ENCODE measurements around the gene SRP68. TPM values are rescaled to one million over a fixed set of nuclear protein-coding genes. Genes with fewer than 3 reads are reported as not detected.

Gene SRP68
- total RNA-seq, 1 donor from 2014 or later: 74.3 TPM

DNA sequence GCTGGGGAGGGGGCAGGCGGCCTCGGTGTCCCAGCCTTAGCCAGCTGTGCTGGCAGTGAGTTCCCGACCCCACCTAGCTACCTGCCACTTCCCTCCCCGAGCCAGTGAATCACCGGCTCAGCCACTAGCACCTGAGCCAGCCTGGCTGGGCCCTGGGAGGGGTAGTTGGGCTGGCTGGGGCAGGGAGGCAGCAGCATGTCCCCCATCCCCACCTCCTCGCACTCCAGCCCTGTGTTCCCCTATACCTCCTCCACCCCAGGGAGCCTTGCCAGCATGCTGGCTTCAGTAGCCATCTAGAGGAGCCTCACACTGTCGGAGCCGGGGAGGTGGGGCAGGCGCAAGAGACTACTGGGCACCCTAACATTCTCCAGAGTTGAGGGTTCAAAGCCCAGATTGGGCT, 48.0 kb downstream of the SRP68 start:
- H3K27ac Mint-ChIP-seq (ENCODE audit: unreplicated experiment): no peak overlapping the region
- Histone ChIP-seq H3K4me3 (ENCODE audit: insufficient read depth, low read depth, low read length) (no peak overlapping the region), H2AFZ (ENCODE audit: low read depth, low read length) (no peak overlapping the region), H3K4me1 (ENCODE audit: insufficient read depth, low read length) (peaks cover 2% of the 10 kb centered on the region), H3K9ac (ENCODE audit: low read length) (no peak overlapping the region), H3K79me2 (ENCODE audit: insufficient read depth, low read length) (no peaks in the 10 kb centered on the region), H3K9me3 (ENCODE audit: insufficient read depth, low read depth, low read length) (no peaks in the 10 kb centered on the region), H3K36me3 (ENCODE audit: insufficient read depth, low read length) (no peaks in the 10 kb centered on the region), H3K27ac (ENCODE audit: low read depth, low read length) (no peak overlapping the region), H3K27me3 (ENCODE audit: insufficient read depth, low read length) (no peaks in the 10 kb centered on the region), H4K20me1 (ENCODE audit: insufficient read depth, low read length) (no peaks in the 10 kb centered on the region), H3K4me2 (ENCODE audit: low read length) (no peak overlapping the region)
- FAIRE-seq (no peak), DNase-seq (ENCODE audit: low read depth) (no peak)
- no peak overlapping the region for H3K4me3 Mint-ChIP-seq (ENCODE audit: unreplicated experiment)
- TF ChIP-seq EZH2 (IDR thresholded peaks at IDR 0.05; ENCODE audit: insufficient read depth, low read length): no peak
- TF ChIP-seq, protein P1, sequence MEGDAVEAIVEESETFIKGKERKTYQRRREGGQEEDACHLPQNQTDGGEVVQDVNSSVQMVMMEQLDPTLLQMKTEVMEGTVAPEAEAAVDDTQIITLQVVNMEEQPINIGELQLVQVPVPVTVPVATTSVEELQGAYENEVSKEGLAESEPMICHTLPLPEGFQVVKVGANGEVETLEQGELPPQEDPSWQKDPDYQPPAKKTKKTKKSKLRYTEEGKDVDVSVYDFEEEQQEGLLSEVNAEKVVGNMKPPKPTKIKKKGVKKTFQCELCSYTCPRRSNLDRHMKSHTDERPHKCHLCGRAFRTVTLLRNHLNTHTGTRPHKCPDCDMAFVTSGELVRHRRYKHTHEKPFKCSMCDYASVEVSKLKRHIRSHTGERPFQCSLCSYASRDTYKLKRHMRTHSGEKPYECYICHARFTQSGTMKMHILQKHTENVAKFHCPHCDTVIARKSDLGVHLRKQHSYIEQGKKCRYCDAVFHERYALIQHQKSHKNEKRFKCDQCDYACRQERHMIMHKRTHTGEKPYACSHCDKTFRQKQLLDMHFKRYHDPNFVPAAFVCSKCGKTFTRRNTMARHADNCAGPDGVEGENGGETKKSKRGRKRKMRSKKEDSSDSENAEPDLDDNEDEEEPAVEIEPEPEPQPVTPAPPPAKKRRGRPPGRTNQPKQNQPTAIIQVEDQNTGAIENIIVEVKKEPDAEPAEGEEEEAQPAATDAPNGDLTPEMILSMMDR (IDR thresholded peaks at IDR 0.05; ENCODE audit: insufficient read depth, low read depth, low read length): no peak
- no peaks in the 10 kb centered on the region for H3K36me3 Mint-ChIP-seq (ENCODE audit: low read depth, unreplicated experiment)
- H3K9me3 Mint-ChIP-seq (ENCODE audit: unreplicated experiment): no peaks in the 10 kb centered on the region
- no peaks in the 10 kb centered on the region for H3K4me1 Mint-ChIP-seq (ENCODE audit: low read depth, unreplicated experiment)
- peaks cover 23% of the 10 kb centered on the region for H3K27me3 Mint-ChIP-seq (ENCODE audit: low read depth, unreplicated experiment)

DNA sequence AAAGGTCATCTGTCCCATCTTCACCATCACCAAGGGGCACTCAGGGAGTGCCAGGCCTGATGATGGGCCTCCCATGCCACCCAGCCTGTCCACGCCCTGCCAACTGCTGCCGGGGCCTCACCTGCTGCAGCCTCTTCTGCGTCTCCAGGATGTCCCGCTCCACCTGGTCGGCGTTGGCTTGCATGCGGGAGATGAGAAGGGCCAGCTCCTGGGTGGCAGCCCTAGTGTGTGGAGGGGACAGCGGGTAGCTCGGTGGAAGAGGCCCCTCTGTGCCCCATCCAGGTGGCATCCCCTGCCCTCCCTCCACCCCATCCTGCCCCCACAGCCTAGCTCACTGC, 48.4 kb downstream of the SRP68 start:
- no peaks in the 10 kb centered on the region for H3K4me1 Mint-ChIP-seq (ENCODE audit: low read depth, unreplicated experiment)
- H3K4me3 Mint-ChIP-seq (ENCODE audit: unreplicated experiment): no peak overlapping the region
- no peaks in the 10 kb centered on the region for H3K36me3 Mint-ChIP-seq (ENCODE audit: low read depth, unreplicated experiment)
- Histone ChIP-seq H3K9ac (ENCODE audit: low read length) (no peak overlapping the region), H3K4me2 (ENCODE audit: low read length) (no peak overlapping the region), H3K27ac (ENCODE audit: low read depth, low read length) (no peak overlapping the region), H3K4me1 (ENCODE audit: insufficient read depth, low read length) (no peaks in the 10 kb centered on the region), H3K27me3 (ENCODE audit: insufficient read depth, low read length) (no peaks in the 10 kb centered on the region), H3K9me3 (ENCODE audit: insufficient read depth, low read depth, low read length) (no peaks in the 10 kb centered on the region), H3K79me2 (ENCODE audit: insufficient read depth, low read length) (no peaks in the 10 kb centered on the region), H3K36me3 (ENCODE audit: insufficient read depth, low read length) (no peaks in the 10 kb centered on the region), H2AFZ (ENCODE audit: low read depth, low read length) (no peak overlapping the region), H4K20me1 (ENCODE audit: insufficient read depth, low read length) (no peaks in the 10 kb centered on the region), H3K4me3 (ENCODE audit: insufficient read depth, low read depth, low read length) (no peak overlapping the region)
- no peak for TF ChIP-seq EZH2 (IDR thresholded peaks at IDR 0.05; ENCODE audit: insufficient read depth, low read length)
- TF ChIP-seq, protein P1 (IDR thresholded peaks at IDR 0.05; ENCODE audit: insufficient read depth, low read depth, low read length): no peak
- H3K9me3 Mint-ChIP-seq (ENCODE audit: unreplicated experiment): no peaks in the 10 kb centered on the region
- DNase-seq (ENCODE audit: low read depth) (no peak), FAIRE-seq (no peak)
- no peak overlapping the region for H3K27ac Mint-ChIP-seq (ENCODE audit: unreplicated experiment)
- H3K27me3 Mint-ChIP-seq (ENCODE audit: low read depth, unreplicated experiment): peaks cover 23% of the 10 kb centered on the region

DNA sequence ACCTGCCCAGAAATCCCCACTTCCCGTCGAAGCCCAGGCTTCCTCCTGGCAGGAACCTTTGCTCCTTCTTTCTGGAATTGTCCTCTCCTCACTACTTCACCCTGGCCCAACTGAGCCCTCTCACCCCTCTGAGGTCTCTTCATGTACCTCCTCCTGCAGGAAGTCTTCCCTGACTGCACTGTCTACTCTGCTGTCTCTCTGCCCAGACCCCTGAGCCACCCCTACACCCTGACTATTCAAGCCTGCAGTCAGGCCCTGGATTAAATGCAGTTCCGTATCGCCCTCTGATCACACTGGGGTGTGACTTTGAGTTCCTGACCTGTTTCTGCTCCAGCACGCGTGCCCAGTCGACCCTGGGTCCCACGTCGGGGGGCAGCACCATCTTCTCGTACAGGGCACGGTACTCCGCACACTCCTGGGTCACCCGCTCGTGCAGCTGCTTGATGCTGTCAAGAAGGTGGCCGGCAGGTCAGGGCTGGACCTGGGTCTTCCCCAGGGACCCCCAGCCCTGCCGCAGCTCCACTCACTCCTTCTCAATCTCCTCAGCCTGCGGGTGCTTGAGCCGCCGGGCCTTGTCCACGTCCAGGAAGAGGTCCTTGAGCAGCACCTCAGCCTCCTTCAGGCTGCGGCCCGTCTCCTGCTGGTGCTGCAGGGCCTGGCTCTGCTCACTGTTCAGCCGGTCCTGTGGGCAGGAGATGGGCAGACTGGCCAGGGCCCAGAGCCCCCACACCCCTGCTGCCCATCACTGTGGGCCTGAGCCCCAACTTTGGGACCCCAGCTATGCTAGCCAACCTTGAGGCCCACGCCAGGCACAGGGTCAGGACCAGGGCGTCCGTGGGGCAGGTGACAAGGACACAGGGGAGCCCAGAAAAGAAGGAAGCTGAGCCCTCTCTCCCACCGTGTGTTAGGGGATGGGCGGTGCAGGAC, 49.1 kb downstream of the SRP68 start:
- TF ChIP-seq, protein P1 (IDR thresholded peaks at IDR 0.05; ENCODE audit: insufficient read depth, low read depth, low read length): no peak
- TF ChIP-seq EZH2 (IDR thresholded peaks at IDR 0.05; ENCODE audit: insufficient read depth, low read length): no peak
- Histone ChIP-seq H3K4me2 (ENCODE audit: low read length) (no peak overlapping the region), H3K36me3 (ENCODE audit: insufficient read depth, low read length) (no peaks in the 10 kb centered on the region), H3K9ac (ENCODE audit: low read length) (no peak overlapping the region), H2AFZ (ENCODE audit: low read depth, low read length) (no peak overlapping the region), H3K4me3 (ENCODE audit: insufficient read depth, low read depth, low read length) (no peak overlapping the region), H3K4me1 (ENCODE audit: insufficient read depth, low read length) (no peaks in the 10 kb centered on the region), H3K27me3 (ENCODE audit: insufficient read depth, low read length) (no peaks in the 10 kb centered on the region), H3K27ac (ENCODE audit: low read depth, low read length) (no peak overlapping the region), H4K20me1 (ENCODE audit: insufficient read depth, low read length) (no peaks in the 10 kb centered on the region), H3K9me3 (ENCODE audit: insufficient read depth, low read depth, low read length) (no peaks in the 10 kb centered on the region), H3K79me2 (ENCODE audit: insufficient read depth, low read length) (no peaks in the 10 kb centered on the region)
- Mint-ChIP-seq H3K4me3 (ENCODE audit: unreplicated experiment) (no peak overlapping the region), H3K9me3 (ENCODE audit: unreplicated experiment) (no peaks in the 10 kb centered on the region), H3K27ac (ENCODE audit: unreplicated experiment) (peak overlapping the region; percentile 73), H3K36me3 (ENCODE audit: low read depth, unreplicated experiment) (no peaks in the 10 kb centered on the region), H3K4me1 (ENCODE audit: low read depth, unreplicated experiment) (no peaks in the 10 kb centered on the region), H3K27me3 (ENCODE audit: low read depth, unreplicated experiment) (peaks cover 23% of the 10 kb centered on the region)
- FAIRE-seq (no peak), DNase-seq (ENCODE audit: low read depth) (no peak)

Data from astrocyte (in vitro differentiated cells and primary cell).